HCT116 (cell line): ENCODE results near the gene PYCR2. TPM values are rescaled to one million over a fixed set of nuclear protein-coding genes. Genes with fewer than 3 reads are reported as not detected.
"Not testable (repeated sequence)": the region's sequence is repeated elsewhere in the genome, so short reads cannot be mapped to it uniquely, and the experiment has no call there.

Experiments
- ATAC-seq: fragments of 200-7000 bp; cut with Tn5 transposase; 2 replicates; pipeline ENCODE4 v1.9.1; 2020; ENCODE audit warnings: mild to moderate bottlenecking, moderate library complexity
- BruUV-seq: library from RNA; stranded (reverse); fragments of 400-500 nt; replicated peaks from 2 replicates; lab custom pipeline; 2021; lab: Mats Ljungman, UMichigan
- CTCF ChIA-PET: fragments of 300-600 bp; sonication (Branson Sonifier 250); formaldehyde crosslinking; loops from one replicate; lab custom pipeline; 2021; ENCODE audit warnings: antibody characterized with exemption; lab: Charles Lee
- POLR2A ChIA-PET: fragments of 300-600, 350-600 bp; sonication (Branson Sonifier 250); formaldehyde crosslinking; loops from one replicate; lab custom pipeline; 2021; ENCODE audit warnings: antibody characterized with exemption; lab: Charles Lee
- RAD21 ChIA-PET, 2 experiments: fragments of 300-600 bp; sonication (Branson Sonifier 250); formaldehyde crosslinking; loops; one replicate each; lab custom pipeline; 2023; ENCODE audit warnings: low total read pairs in 2 of 2; ENCODE audit not compliant: uncharacterized antibody in 2 of 2, unreplicated experiment in 2 of 2, low non-redundant PET in 1 of 2; lab: Charles Lee
- DNase-seq: peaks from one replicate; pipeline ENCODE4 v3.0.0-alpha.2; 2010; ENCODE audit warnings: low read depth, low spot score
- H2AFZ ChIP-seq: fragments of 200-600 bp; shearing (Covaris generic), sonication (generic); 2 replicates; pipeline ENCODE4 v1.6.1; 2017; ENCODE audit warnings: low read depth, mixed run types, mixed read lengths, antibody characterized with exemption, low read length; ENCODE audit not compliant: poor library complexity, severe bottlenecking
- H3K27ac ChIP-seq: 2 replicates; pipeline ENCODE4 v1.5.1; 2012; ENCODE audit warnings: low read depth, low read length
- H3K27me3 ChIP-seq: fragments of 200-600 bp; sonication (generic); 2 replicates; pipeline ENCODE4 v1.6.1; 2016; ENCODE audit warnings: mixed run types, low read length, mixed read lengths; ENCODE audit not compliant: insufficient read depth
- H3K36me3 ChIP-seq, 2 experiments: fragments of 200-500 bp in 1 of 2; fragments of 200-600 bp in 1 of 2; sonication (Bioruptor generic) in 1 of 2; sonication (generic) in 1 of 2; 2 replicates each; pipeline versions ENCODE4 v1.5.1 to v1.6.1; 2014 to 2016; ENCODE audit warnings: low read length in 2 of 2, inconsistent platforms in 1 of 2, mixed read lengths in 1 of 2, mixed run types in 1 of 2; ENCODE audit not compliant: insufficient read depth in 2 of 2, control insufficient read depth in 1 of 2
- H3K4me1 ChIP-seq, 2 experiments: fragments of 200-600 bp in 1 of 2; sonication (generic) in 1 of 2; 2 replicates each; pipeline versions ENCODE4 v1.5.1 to v1.6.1; 2012 to 2017; ENCODE audit warnings: low read length in 2 of 2, inconsistent platforms in 1 of 2, mild to moderate bottlenecking in 1 of 2, mixed read lengths in 1 of 2, mixed run types in 1 of 2, moderate library complexity in 1 of 2; ENCODE audit not compliant: insufficient read depth in 2 of 2, control insufficient read depth in 1 of 2
- H3K4me2 ChIP-seq: fragments of 200-600 bp; sonication (generic); 2 replicates; pipeline ENCODE4 v1.6.1; 2017; ENCODE audit warnings: mixed run types, low read length, mixed read lengths
- H3K4me3 ChIP-seq, 2 experiments: fragments of 200-600 bp in 1 of 2; sonication (generic) in 1 of 2; replicated peaks in 1 of 2; 2 replicates each; pipeline ENCODE4 v1.5.1; 2011 to 2016; ENCODE audit warnings: low read length in 2 of 2, control low read depth in 1 of 2, low read depth in 1 of 2, mild to moderate bottlenecking in 1 of 2, mixed read lengths in 1 of 2, mixed run types in 1 of 2
- H3K79me2 ChIP-seq: fragments of 200-600 bp; sonication (generic); 2 replicates; pipeline ENCODE4 v1.6.1; 2017; ENCODE audit warnings: mild to moderate bottlenecking, mixed run types, low read length, moderate library complexity, mixed read lengths; ENCODE audit not compliant: insufficient read depth
- H3K9ac ChIP-seq: fragments of 200-600 bp; sonication (generic); 2 replicates; pipeline ENCODE4 v1.6.1; 2016; ENCODE audit warnings: low read length, mixed read lengths
- H3K9me2 ChIP-seq: fragments of 200-600 bp; sonication (generic), shearing (Covaris generic); 2 replicates; pipeline ENCODE4 v1.6.1; 2017; ENCODE audit warnings: mixed run types, mild to moderate bottlenecking, moderate library complexity; ENCODE audit not compliant: insufficient read depth
- H3K9me3 ChIP-seq, 2 experiments: fragments of 200-500 bp in 1 of 2; fragments of 200-600 bp in 1 of 2; sonication (Bioruptor generic) in 1 of 2; sonication (generic) in 1 of 2; 2 replicates each; pipeline ENCODE4 v1.6.1; 2014 to 2017; ENCODE audit warnings: low read length in 2 of 2, mixed read lengths in 2 of 2, inconsistent platforms in 1 of 2, low read depth in 1 of 2, mild to moderate bottlenecking in 1 of 2, mixed run types in 1 of 2, moderate library complexity in 1 of 2; ENCODE audit not compliant: control insufficient read depth in 1 of 2, insufficient read depth in 1 of 2
- H4K20me1 ChIP-seq: fragments of 200-600 bp; sonication (generic), shearing (Covaris generic); 2 replicates; pipeline ENCODE4 v1.6.1; 2017; ENCODE audit warnings: mixed run types, mild to moderate bottlenecking, moderate library complexity; ENCODE audit not compliant: insufficient read depth
- EZH2 ChIP-seq: fragments of 200-600 bp; sonication (generic); IDR thresholded peaks from 2 replicates; pipeline ENCODE4 v1.6.1; 2017; ENCODE audit warnings: antibody characterized with exemption, mixed run types
- POLR2A ChIP-seq: IDR thresholded peaks from 2 replicates; pipeline ENCODE4 v1.7.0; 2011; ENCODE audit warnings: borderline replicate concordance; ENCODE audit not compliant: insufficient read depth, insufficient read length; ENCODE audit errors: extremely low read depth
- RAD21 ChIP-seq: IDR thresholded peaks from 2 replicates; pipeline ENCODE4 v1.6.1; 2012; ENCODE audit warnings: low read depth, mild to moderate bottlenecking
- REST ChIP-seq: IDR thresholded peaks from 2 replicates; pipeline ENCODE4 v1.6.1; 2012; ENCODE audit warnings: low read depth
- TCF7L2 ChIP-seq: IDR thresholded peaks from 2 replicates; pipeline ENCODE4 v1.7.0; 2011; ENCODE audit warnings: borderline replicate concordance, inconsistent platforms; ENCODE audit not compliant: insufficient read depth, insufficient read length; ENCODE audit errors: extremely low read depth
- intact Hi-C: fragments of 100-400 bp; cut with micrococcal nuclease; formaldehyde crosslinking; loops from 2 replicates; pipeline ENCODE4 v1.10.0; 2022
- total RNA-seq: library from RNA; stranded (reverse); gene quantifications from one replicate; pipeline ENCODE4 v1.2.1, GENCODE V29; 2021; ENCODE audit not compliant: unreplicated experiment

Gene PYCR2
- total RNA-seq, 1 experiment from 2014 or later, result 107 TPM

DNA sequence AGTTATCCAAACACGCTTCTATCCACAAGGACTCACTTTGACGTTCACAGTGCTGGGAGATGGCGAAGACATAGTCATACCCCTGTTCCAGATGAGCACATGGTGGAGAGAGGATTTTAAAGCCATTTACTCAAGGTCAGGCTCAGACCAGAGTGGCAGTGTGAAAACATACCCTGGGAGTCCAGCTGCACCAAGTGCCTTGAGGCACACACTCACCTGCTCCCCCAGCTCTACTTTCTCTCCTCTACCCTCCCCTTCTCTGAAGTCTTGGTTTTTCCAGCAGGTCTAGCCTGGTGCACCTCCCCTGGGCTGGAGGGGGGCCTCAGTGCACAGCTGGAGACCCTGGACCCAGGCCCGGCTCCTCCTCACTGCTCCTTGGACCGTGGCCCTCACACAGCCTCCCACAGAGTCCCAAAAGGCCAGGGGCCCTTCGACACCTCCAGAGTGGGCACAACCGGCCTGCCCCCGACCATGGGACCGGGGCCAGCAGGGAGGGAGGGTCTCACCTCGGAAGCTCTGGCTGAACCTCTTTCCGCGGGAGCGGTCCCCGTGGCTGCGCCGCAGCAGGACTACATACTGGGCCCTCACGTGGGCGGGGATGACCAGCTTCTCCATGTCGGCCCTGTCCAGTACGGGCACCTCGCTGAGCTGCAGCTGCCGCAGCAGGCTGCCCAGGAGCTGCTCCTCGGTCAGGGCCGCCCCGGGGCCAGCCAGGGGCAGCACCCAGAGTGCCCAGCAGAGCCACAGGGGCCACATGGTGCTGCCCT lies 16.5 kb upstream of the PYCR2 start:
- Histone ChIP-seq H2AFZ (no peak overlapping the region), H3K4me3 (no peak overlapping the region), H3K4me1 (no peaks in the 10 kb centered on the region; a peak in 1 of 4 replicates), H3K9ac (no peak overlapping the region), H3K36me3 (no peaks in the 10 kb centered on the region), H4K20me1 (no peaks in the 10 kb centered on the region), H3K79me2 (no peaks in the 10 kb centered on the region), H3K27ac (no peak overlapping the region), H3K27me3 (no peaks in the 10 kb centered on the region), H3K9me2 (no peaks in the 10 kb centered on the region), H3K4me2 (no peak overlapping the region), H3K9me3 (no peaks in the 10 kb centered on the region)
- POLR2A ChIA-PET, result no interaction called here
- no TSS peak for BruUV-seq
- no peak for TF ChIP-seq RAD21
- TF ChIP-seq REST, result no peak
- TF ChIP-seq POLR2A, result no peak
- TF ChIP-seq EZH2, result no peak
- TF ChIP-seq TCF7L2, result no peak
- CTCF ChIA-PET, result no interaction called here
- ATAC-seq (no peak), DNase-seq (no peak)
- intact Hi-C loops, result no loop called here
- RAD21 ChIA-PET, result no interaction called here

GRCh38 chr1:225939939-225940310 lies 15.9 kb upstream of the PYCR2 start:
- H4K20me1 ChIP-seq, H3K9ac ChIP-seq, H3K4me2 ChIP-seq, H3K36me3 ChIP-seq, H3K27me3 ChIP-seq, POLR2A ChIA-PET, H3K9me2 ChIP-seq, H3K4me3 ChIP-seq, BruUV-seq, DNase-seq, intact Hi-C loops, ATAC-seq, H3K27ac ChIP-seq, H3K79me2 ChIP-seq, H2AFZ ChIP-seq, H3K4me1 ChIP-seq, RAD21 ChIA-PET, H3K9me3 ChIP-seq, CTCF ChIA-PET: not testable (repeated sequence)

DNA sequence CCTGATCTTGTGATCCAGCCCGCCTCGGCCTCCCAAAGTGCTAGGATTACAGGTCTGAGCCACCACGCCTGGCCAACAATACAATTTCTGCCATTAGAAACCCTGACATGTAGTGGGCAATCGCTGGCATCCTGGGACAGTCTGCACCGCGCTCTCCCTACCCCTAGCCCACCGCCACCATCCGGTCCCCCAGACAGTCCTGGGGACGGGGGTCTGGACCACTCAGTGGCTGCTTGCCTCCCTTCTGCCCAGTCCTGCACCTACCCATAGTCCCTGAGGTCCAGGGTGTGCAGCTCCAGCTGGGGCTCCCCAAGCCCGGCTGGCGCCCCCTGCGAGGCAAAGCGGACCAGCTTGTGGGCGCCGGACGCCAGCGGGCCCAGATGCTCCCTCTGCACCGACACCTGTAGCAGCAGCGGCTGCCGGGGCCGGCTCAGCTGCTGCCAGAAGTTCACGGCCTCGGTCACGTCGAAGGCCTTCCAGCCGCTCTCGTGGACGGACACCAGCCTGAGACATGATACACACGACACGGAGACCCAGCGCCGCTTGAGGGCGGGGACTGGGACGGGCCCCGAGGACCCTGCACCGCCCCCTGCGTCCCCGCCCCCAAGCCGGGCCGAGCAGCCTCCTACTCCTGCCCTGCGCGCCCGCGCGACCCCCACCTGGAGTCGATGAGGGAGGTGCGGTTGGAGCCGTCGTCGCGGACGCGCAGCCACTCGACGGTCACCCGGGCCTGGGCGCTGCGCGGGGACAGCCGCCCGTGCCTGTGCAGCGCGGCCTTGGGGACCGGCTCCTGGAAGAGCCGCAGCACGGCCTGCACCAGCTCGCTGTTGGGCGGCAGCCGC lies 15.3 kb upstream of the PYCR2 start:
- H3K9me2 ChIP-seq, BruUV-seq, CTCF ChIA-PET, POLR2A ChIA-PET, H4K20me1 ChIP-seq, H2AFZ ChIP-seq, H3K36me3 ChIP-seq, H3K9me3 ChIP-seq, intact Hi-C loops, H3K4me1 ChIP-seq, RAD21 ChIA-PET, H3K79me2 ChIP-seq, H3K27ac ChIP-seq, H3K4me2 ChIP-seq, H3K27me3 ChIP-seq, DNase-seq, ATAC-seq, H3K9ac ChIP-seq, H3K4me3 ChIP-seq: not testable (repeated sequence)
